Measurements from ENCODE around the gene RDH8. TPM values are rescaled to one million over a fixed set of nuclear protein-coding genes. Genes with fewer than 3 reads are reported as not detected.

Gene RDH8
- total RNA-seq, 4 donors from 2014 or later: not detected

DNA sequence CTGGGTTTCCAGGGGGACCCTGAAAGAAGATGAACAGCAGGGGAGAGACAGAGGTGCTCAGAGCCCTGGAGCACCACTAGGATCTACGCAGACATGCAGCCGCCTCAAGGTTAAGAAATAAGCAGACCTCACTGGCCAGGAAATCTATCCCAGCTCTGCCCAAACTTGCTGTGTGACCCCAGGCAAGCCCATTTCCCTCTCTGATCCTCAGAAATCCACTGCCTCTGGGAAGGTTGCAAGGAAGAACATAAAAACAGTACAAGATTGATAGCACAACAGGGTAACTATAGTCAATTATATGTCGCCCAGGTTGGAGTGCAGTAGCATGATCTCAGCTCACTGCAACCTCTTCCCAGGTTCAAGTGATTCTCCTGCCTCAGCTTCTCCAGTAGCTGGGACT is 23.8 kb upstream of the RDH8 start:
- intact Hi-C loops (cut with DNase I; ENCODE audit: low total_unique reads): loop anchor here (5.0 kb wide), 1 partner anchor 862 kb away; the partner anchor contains the start of gene OR7G3
- no peak overlapping the region for H3K4me3 ChIP-seq (ENCODE audit: low read depth, poor library complexity, severe bottlenecking)
- TF ChIP-seq CTCF (IDR thresholded peaks at IDR 0.05) (no peak), POLR2A (IDR thresholded peaks at IDR 0.05) (no peak)
- 92 to 93% methylated on average over 3 of the region's 3 CpGs for WGBS, 2 donors
- no peak for DNase-seq (ENCODE audit: low spot score in 2 of 2)

GRCh38 chr19:9991425-9992191 is 21.7 kb upstream of the RDH8 start:
- no peak overlapping the region for H3K4me3 ChIP-seq (ENCODE audit: low read depth, poor library complexity, severe bottlenecking)
- DNase-seq (ENCODE audit: low spot score in 2 of 2): no peak
- WGBS, 2 donors: 78 to 81% methylated on average over 11 of the region's 11 CpGs
- no peak for TF ChIP-seq CTCF (IDR thresholded peaks at IDR 0.05)
- TF ChIP-seq POLR2A (IDR thresholded peaks at IDR 0.05): no peak
- intact Hi-C loops (cut with DNase I; ENCODE audit: low total_unique reads): loop anchor here (10.0 kb wide), 1 partner anchor 53 kb away; no protein-coding TSS in a partner anchor

DNA sequence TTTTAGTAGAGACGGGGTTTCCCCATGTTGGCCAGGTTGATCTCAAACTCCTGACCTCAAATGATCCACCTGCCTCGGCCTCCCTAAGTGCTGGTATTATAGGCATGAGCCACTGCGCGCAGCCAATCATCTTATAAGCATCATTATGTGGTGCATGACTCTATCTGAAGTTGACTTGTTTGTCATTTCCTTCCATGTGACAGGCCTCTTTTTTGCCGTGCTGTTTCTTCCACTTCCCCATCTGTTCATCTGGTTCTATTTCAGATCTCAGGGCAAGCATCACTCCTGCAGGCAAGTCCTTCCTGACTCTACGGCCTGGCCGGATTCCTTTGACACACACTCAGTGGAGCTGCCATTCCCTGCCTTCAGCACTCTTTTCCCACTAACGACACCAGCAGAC is 18.2 kb upstream of the RDH8 start:
- no peak for DNase-seq (ENCODE audit: low spot score in 2 of 2)
- intact Hi-C loops (cut with DNase I; ENCODE audit: low total_unique reads): loop anchor here (10.0 kb wide), 1 partner anchor 50 kb away; no protein-coding TSS in a partner anchor
- 84% methylated on average over 8 of the region's 8 CpGs for WGBS, 2 donors

GRCh38 chr19:9995999-9996398 is 17.3 kb upstream of the RDH8 start:
- H3K4me3 ChIP-seq (ENCODE audit: low read depth, poor library complexity, severe bottlenecking): no peak overlapping the region
- no peak for DNase-seq (ENCODE audit: low spot score in 2 of 2)
- TF ChIP-seq CTCF (IDR thresholded peaks at IDR 0.05) (no peak), POLR2A (IDR thresholded peaks at IDR 0.05) (no peak)
- intact Hi-C loops (cut with DNase I; ENCODE audit: low total_unique reads): loop anchor here (10.0 kb wide), 1 partner anchor 49 kb away; no protein-coding TSS in a partner anchor
- 72 to 82% methylated on average over 7 of the region's 7 CpGs for WGBS, 2 donors

More for the DNA sequence above, 18.2 kb upstream of the RDH8 start:
- TF ChIP-seq POLR2A (IDR thresholded peaks at IDR 0.05) (no peak), CTCF (IDR thresholded peaks at IDR 0.05) (no peak)
- no peak overlapping the region for H3K4me3 ChIP-seq (ENCODE audit: low read depth, poor library complexity, severe bottlenecking)

GRCh38 chr19:9996541-9996940 is 16.7 kb upstream of the RDH8 start:
- 73 to 77% methylated on average over 5 of the region's 5 CpGs for WGBS, 2 donors
- intact Hi-C loops (cut with DNase I; ENCODE audit: low total_unique reads): loop anchor here (10.0 kb wide), 1 partner anchor 48 kb away; no protein-coding TSS in a partner anchor
- H3K4me3 ChIP-seq (ENCODE audit: low read depth, poor library complexity, severe bottlenecking): no peak overlapping the region
- no peak for TF ChIP-seq POLR2A (IDR thresholded peaks at IDR 0.05)
- no peak for TF ChIP-seq CTCF (IDR thresholded peaks at IDR 0.05)
- no peak for DNase-seq (ENCODE audit: low spot score in 2 of 2)
